ENCODE results near the gene SLC25A13.
A peak's percentile ranks its signal among the peaks of the same experiment; 100 is the strongest.
"Not testable (repeated sequence)": the region's sequence is repeated elsewhere in the genome, so short reads cannot be mapped to it uniquely, and the experiment has no call there.

SLC25A13 gene

DNA sequence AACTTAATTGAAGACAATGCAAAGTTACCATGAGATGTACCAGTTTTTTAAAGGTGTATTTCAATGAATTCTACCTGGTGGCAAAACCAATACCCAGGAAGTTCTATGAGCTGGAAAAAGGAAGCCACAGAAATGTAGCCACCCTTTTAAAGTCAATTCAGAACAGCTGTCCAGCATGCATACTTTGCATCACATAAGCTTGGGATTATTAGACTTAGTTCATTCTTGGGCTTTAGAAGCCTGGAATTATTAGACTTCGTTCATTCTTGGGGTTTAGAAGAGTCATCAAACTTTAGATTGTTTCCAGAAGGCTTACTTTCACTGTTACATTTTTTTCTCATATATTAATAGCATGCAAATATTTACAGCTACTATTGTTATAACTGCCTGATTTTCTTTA is 20.9 kb downstream of the SLC25A13 start:
- DNase-seq (ENCODE audit: low read depth) = peak; percentile 34
- TF ChIP-seq, protein P1, sequence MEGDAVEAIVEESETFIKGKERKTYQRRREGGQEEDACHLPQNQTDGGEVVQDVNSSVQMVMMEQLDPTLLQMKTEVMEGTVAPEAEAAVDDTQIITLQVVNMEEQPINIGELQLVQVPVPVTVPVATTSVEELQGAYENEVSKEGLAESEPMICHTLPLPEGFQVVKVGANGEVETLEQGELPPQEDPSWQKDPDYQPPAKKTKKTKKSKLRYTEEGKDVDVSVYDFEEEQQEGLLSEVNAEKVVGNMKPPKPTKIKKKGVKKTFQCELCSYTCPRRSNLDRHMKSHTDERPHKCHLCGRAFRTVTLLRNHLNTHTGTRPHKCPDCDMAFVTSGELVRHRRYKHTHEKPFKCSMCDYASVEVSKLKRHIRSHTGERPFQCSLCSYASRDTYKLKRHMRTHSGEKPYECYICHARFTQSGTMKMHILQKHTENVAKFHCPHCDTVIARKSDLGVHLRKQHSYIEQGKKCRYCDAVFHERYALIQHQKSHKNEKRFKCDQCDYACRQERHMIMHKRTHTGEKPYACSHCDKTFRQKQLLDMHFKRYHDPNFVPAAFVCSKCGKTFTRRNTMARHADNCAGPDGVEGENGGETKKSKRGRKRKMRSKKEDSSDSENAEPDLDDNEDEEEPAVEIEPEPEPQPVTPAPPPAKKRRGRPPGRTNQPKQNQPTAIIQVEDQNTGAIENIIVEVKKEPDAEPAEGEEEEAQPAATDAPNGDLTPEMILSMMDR (conservative IDR thresholded peaks at IDR 0.05; ENCODE audit: control insufficient read depth, insufficient read depth, low read depth, low read length) = no peak
- H3K4me3 ChIP-seq (ENCODE audit: control insufficient read depth, low read depth, low read length) = no peak overlapping the region

DNA sequence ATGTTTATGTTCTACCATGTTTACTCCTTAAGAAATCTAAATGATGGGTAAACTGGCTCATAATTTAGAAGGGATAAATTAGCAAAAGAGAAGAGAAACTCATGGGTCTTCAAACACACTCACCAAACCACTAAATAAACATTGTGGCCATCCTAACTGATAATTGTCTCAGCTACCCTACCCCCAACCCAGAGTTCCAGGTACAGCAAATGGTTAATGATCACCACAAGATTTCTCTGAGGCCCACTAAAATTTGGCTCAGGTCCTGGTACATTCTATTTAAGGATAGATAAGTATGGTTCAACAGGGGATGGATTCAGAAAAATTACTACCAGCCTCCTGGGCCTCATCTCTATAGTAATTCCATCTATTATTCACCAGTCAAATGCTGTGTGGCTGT is 21.4 kb downstream of the SLC25A13 start:
- TF ChIP-seq, protein P1 (conservative IDR thresholded peaks at IDR 0.05; ENCODE audit: control insufficient read depth, insufficient read depth, low read depth, low read length) = no peak
- no peak for DNase-seq (ENCODE audit: low read depth)
- H3K4me3 ChIP-seq (ENCODE audit: control insufficient read depth, low read depth, low read length) = no peak overlapping the region

DNA sequence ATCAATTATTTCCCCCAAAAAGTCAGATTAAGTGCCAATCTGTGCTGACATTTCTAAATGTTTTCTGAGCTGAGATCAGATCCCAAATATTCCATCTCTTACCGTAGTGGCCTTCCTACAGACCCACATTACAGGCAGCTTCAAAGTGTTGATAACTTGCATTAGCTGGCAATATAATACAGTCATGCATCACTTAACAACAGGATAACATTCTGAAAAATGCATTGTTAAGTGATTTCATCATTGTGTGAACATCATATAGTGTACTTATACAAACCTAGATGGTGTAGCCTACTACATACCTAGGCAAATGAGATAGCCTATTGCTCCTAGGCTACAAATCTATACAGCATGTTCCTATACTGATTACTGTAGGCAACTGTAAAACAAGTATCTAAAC is 22.4 kb downstream of the SLC25A13 start:
- TF ChIP-seq, protein P1 (conservative IDR thresholded peaks at IDR 0.05; ENCODE audit: control insufficient read depth, insufficient read depth, low read depth, low read length) = no peak
- no peak overlapping the region for H3K4me3 ChIP-seq (ENCODE audit: control insufficient read depth, low read depth, low read length)
- DNase-seq (ENCODE audit: low read depth) = no peak

DNA sequence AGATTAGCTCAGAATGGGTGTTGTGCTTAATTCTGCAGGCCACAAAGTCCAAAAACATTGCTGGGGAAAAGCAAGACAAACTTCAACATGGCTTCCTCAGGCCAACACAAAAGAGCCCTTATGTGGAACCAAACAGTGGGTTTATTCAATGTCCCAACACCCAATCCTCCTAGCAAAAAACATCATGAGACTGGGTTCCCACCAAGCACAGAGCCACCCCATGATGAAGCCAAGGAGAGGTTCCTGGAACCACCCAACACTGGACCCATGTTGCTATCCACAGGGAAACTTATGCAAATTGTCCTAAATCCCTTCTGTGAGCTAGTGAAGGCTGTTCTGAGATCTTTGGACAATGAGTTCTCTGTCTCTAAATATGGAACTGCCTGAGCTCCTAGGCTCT is 24.0 kb downstream of the SLC25A13 start:
- TF ChIP-seq, protein P1 (conservative IDR thresholded peaks at IDR 0.05; ENCODE audit: control insufficient read depth, insufficient read depth, low read depth, low read length) = no peak
- DNase-seq (ENCODE audit: low read depth) = no peak
- no peak overlapping the region for H3K4me3 ChIP-seq (ENCODE audit: control insufficient read depth, low read depth, low read length)

DNA sequence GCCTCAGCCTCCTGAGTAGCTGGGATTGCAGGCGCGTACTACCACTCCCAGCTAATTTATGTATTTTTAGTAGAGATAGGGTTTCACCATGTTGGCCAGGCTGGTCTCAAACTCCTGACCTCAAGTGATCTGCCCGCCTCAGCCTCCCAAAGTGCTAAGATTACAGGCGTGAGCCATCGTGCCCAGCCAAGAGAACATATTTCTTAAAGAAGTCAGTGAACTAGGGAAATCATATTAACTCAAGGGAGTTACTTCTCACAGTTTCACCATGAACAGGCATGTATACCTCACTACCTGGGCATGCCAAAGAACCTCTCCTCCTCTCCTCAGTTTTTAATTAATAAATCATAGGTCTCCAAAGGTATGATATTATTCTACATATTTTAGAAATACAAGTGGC is 24.5 kb downstream of the SLC25A13 start:
- H3K4me3 ChIP-seq (ENCODE audit: control insufficient read depth, low read depth, low read length) = not testable (repeated sequence)

DNA sequence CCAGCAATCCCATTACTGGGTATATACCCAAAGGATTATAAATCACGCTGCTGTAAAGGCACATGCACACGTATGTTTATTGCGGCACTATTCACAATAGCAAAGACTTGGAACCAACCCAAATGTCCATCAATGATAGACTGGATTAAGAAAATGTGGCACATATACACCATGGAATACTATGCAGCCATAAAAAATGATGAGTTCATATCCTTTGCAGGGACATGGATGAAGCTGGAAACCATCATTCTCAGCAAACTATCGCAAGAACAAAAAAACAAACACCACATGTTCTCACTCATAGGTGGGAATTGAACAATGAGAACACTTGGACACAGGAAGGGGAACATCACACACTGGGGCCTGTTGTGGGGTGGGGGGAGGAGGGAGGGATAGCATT is 28.0 kb downstream of the SLC25A13 start:
- DNase-seq (ENCODE audit: low read depth); H3K4me3 ChIP-seq (ENCODE audit: control insufficient read depth, low read depth, low read length): not testable (repeated sequence)

More for the DNA sequence above, 24.5 kb downstream of the SLC25A13 start:
- not testable (repeated sequence) for DNase-seq (ENCODE audit: low read depth)

DNA sequence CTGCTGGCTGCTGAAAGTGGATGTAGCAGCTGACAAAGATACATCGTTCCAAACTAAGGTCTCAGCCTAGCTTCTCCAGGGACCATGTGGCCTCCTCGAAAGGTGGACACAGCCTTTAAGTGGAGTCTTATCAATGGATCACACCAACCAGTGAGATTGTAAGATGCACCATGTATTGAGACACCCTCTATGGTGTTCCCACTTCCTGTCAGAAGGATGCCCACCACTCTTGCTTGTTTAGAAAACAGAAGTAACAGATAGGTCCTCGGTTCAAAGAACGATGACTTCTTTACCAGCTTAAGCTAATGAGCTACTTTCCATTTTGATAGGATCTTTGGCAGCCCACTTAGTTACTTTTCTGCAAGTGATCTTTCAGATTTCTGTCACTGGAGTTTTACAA is 34.3 kb downstream of the SLC25A13 start:
- no peak overlapping the region for H3K4me3 ChIP-seq (ENCODE audit: control insufficient read depth, low read depth, low read length)
- TF ChIP-seq, protein P1 (conservative IDR thresholded peaks at IDR 0.05; ENCODE audit: control insufficient read depth, insufficient read depth, low read depth, low read length) = no peak
- no peak for DNase-seq (ENCODE audit: low read depth)

DNA sequence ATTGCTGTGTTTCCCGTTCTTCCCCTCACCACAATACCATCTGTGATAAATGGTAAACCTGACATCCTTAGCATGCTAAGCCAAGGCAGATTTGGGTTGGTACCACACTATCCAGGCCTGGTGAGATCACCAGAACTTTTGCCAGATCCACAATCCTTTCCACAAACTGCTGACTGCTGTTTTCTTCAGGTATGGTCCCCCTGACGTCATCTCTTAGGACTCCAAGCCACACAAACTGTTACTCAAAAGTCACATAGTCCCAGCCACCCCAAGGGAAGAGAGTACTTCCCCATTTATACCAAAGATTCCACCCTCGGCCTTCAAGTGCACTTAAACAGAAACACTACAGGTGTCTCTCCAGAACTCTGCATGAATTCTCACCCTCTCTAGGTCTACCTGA is 34.8 kb downstream of the SLC25A13 start:
- TF ChIP-seq, protein P1 (conservative IDR thresholded peaks at IDR 0.05; ENCODE audit: control insufficient read depth, insufficient read depth, low read depth, low read length) = no peak
- no peak for DNase-seq (ENCODE audit: low read depth)
- no peak overlapping the region for H3K4me3 ChIP-seq (ENCODE audit: control insufficient read depth, low read depth, low read length)

Measured in fibroblast of mammary gland (primary cell).